Naive thymus-derived CD4-positive, alpha-beta T cell (primary cell): ENCODE data around the gene OVOL1. TPM values are rescaled to one million over a fixed set of nuclear protein-coding genes. Genes with fewer than 3 reads are reported as not detected.

ENCODE experiments used
- ATAC-seq: fragments of 150-1000 bp; cut with Tn5 transposase; 2 replicates; pipeline ENCODE4 v1.10.0; 2021; ENCODE audit warnings: mild to moderate bottlenecking, moderate library complexity
- CTCF ChIA-PET: fragments of 350-600 bp; sonication (Branson Sonifier 250); formaldehyde crosslinking; loops from one replicate; lab custom pipeline; 2021; ENCODE audit warnings: antibody characterized with exemption; lab: Charles Lee
- POLR2A ChIA-PET: fragments of 350-600 bp; sonication (Branson Sonifier 250); formaldehyde crosslinking; loops from one replicate; lab custom pipeline; 2021; ENCODE audit warnings: antibody characterized with exemption, inconsistent platforms; lab: Charles Lee
- DNase-seq, 9 donors: peaks; one replicate each; pipeline versions ENCODE4 v3.0.0 to v3.0.0-alpha.2; 2020 to 2022; ENCODE audit warnings: mixed read lengths in 1 of 9
- H3K27ac ChIP-seq: one replicate; pipeline ENCODE4 v1.7.0; 2013; ENCODE audit warnings: mild to moderate bottlenecking, low read depth, low read length, moderate library complexity
- H3K27me3 ChIP-seq, 2 donors: one replicate each; pipeline ENCODE4 v1.7.0; 2013; ENCODE audit warnings: low read length in 2 of 2, mild to moderate bottlenecking in 2 of 2, moderate library complexity in 2 of 2; ENCODE audit not compliant: control insufficient read depth in 2 of 2, insufficient read depth in 2 of 2
- H3K36me3 ChIP-seq, 3 experiments: 1 replicate in 2 of 3; 2 replicates in 1 of 3; pipeline ENCODE4 v1.7.0; 2013; ENCODE audit warnings: low read length in 3 of 3, mild to moderate bottlenecking in 3 of 3, moderate library complexity in 1 of 3; ENCODE audit not compliant: insufficient read depth in 3 of 3, control insufficient read depth in 2 of 3
- H3K4me1 ChIP-seq, 2 donors: one replicate each; pipeline ENCODE4 v1.7.0; 2013; ENCODE audit warnings: low read length in 2 of 2, mild to moderate bottlenecking in 2 of 2, moderate library complexity in 1 of 2; ENCODE audit not compliant: control insufficient read depth in 2 of 2, insufficient read depth in 2 of 2
- H3K4me3 ChIP-seq: 2 replicates; pipeline ENCODE4 v1.7.0; 2013; ENCODE audit warnings: mild to moderate bottlenecking, low read length
- H3K9me3 ChIP-seq, 3 experiments: 1 replicate in 2 of 3; 2 replicates in 1 of 3; pipeline ENCODE4 v1.7.0; 2013; ENCODE audit warnings: low read length in 3 of 3; ENCODE audit not compliant: control insufficient read depth in 2 of 3
- H3K27ac Mint-ChIP-seq, 9 donors: one replicate each; pipeline ENCODE4 v1.8.0; 2020 to 2022; ENCODE audit warnings: mixed read lengths in 9 of 9, mild to moderate bottlenecking in 8 of 9, moderate library complexity in 5 of 9, inconsistent platforms in 2 of 9
- H3K27me3 Mint-ChIP-seq, 5 donors: one replicate each; pipeline ENCODE4 v1.8.0; 2021 to 2022; ENCODE audit warnings: mixed read lengths in 5 of 5, mild to moderate bottlenecking in 1 of 5
- H3K36me3 Mint-ChIP-seq, 5 donors: one replicate each; pipeline ENCODE4 v1.8.0; 2020 to 2022; ENCODE audit warnings: mixed read lengths in 5 of 5, mild to moderate bottlenecking in 3 of 5, inconsistent platforms in 1 of 5
- H3K4me1 Mint-ChIP-seq, 7 donors: one replicate each; pipeline ENCODE4 v1.8.0; 2020 to 2022; ENCODE audit warnings: mixed read lengths in 7 of 7, mild to moderate bottlenecking in 3 of 7, inconsistent platforms in 1 of 7
- H3K4me3 Mint-ChIP-seq, 10 donors: one replicate each; pipeline ENCODE4 v1.8.0; 2020 to 2022; ENCODE audit warnings: mild to moderate bottlenecking in 10 of 10, mixed read lengths in 10 of 10, moderate library complexity in 6 of 10, inconsistent platforms in 2 of 10
- H3K9me3 Mint-ChIP-seq, 11 donors: one replicate each; pipeline ENCODE4 v1.8.0; 2020 to 2022; ENCODE audit warnings: mixed read lengths in 11 of 11, mild to moderate bottlenecking in 4 of 11, inconsistent platforms in 1 of 11, moderate library complexity in 1 of 11
- intact Hi-C, 2 donors: fragments of 100-400 bp; cut with micrococcal nuclease; formaldehyde crosslinking; loops; one replicate each; pipeline ENCODE4 v1.15.1; 2023
- polyA plus RNA-seq, 2 donors: library from polyadenylated mRNA; unstranded; fragments of 300-500 nt; fragmentation: Illumina TruSeq; gene quantifications; one replicate each; pipeline ENCODE4 v1.2.3, GENCODE V29; 2021
- total RNA-seq, 6 experiments: library from RNA in 5 of 6; stranded (reverse) in 5 of 6; gene quantifications; 1 replicate in 5 of 6; 2 replicates in 1 of 6; pipeline ENCODE4 v1.2.3 and lab custom pipeline; 2021 to 2026

The OVOL1 gene
- total and polyA plus RNA-seq, 7 experiments from 2014 or later, result not detected

DNA sequence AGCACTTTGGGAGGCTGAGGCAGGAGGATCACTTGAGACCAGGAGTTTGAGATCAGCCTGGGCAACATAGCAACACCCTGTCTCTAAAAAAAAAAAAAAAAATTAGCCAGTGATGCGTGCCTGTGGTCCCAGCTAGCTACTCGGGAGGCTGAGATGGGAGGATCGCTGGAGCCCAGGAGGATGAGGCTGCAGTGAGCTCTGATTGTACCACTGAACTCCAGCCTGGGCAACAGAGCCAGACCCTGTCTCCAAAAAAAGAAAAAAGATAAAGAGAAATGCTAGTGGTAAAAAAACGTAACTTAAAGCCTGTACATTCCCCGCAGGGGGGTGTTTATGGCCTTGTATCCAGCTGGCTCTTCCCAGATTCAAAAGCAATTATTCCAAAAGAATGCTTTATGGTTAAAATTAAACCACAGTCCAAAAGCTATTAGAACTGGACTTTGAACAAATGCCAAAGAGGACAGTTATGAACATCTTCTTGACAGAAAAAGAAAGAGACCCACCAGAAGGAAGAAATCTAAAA, 30.5 kb downstream of the OVOL1 start:
- H3K9me3 Mint-ChIP-seq, result no peaks in the 10 kb centered on the region
- ChIA-PET CTCF (interaction anchor here (0.7 to 3.4 kb wide), 15 partner anchors 10 to 177 kb away, joined by 3 to 29 read pairs (median 4); partner anchors contain the start of genes AP5B1, KAT5 and SNX32), POLR2A (interaction anchor here (0.6 to 3.0 kb wide), 12 partner anchors 9 to 191 kb away, joined by 3 to 20 read pairs (median 4); partner anchors contain the start of genes AP5B1, FIBP, KAT5 and RNASEH2C)
- H3K27me3 Mint-ChIP-seq, result peaks cover 0 to 4% (median 0%) of the 10 kb centered on the region in 5 donors
- intact Hi-C loops, result no loop called here
- Histone ChIP-seq H3K27ac (peak overlapping the region; percentile 75), H3K9me3 (no peaks in the 10 kb centered on the region), H3K4me3 (peak overlapping the region; percentile 72), H3K36me3 (peaks cover 0 to 5% (median 0%) of the 10 kb centered on the region in 3 experiments), H3K4me1 (peaks cover 7% of the 10 kb centered on the region in 2 donors), H3K27me3 (no peaks in the 10 kb centered on the region)
- DNase-seq (no peak), ATAC-seq (no peak)
- H3K36me3 Mint-ChIP-seq, result peaks cover 0 to 8% (median 0%) of the 10 kb centered on the region in 5 donors
- H3K27ac Mint-ChIP-seq, result peak overlapping the region; percentile 51 to 90 (median 70)
- H3K4me3 Mint-ChIP-seq, result peak overlapping the region; percentile 74 to 90 (median 82)
- H3K4me1 Mint-ChIP-seq, result peaks cover 6 to 21% (median 17%) of the 10 kb centered on the region in 7 donors

DNA sequence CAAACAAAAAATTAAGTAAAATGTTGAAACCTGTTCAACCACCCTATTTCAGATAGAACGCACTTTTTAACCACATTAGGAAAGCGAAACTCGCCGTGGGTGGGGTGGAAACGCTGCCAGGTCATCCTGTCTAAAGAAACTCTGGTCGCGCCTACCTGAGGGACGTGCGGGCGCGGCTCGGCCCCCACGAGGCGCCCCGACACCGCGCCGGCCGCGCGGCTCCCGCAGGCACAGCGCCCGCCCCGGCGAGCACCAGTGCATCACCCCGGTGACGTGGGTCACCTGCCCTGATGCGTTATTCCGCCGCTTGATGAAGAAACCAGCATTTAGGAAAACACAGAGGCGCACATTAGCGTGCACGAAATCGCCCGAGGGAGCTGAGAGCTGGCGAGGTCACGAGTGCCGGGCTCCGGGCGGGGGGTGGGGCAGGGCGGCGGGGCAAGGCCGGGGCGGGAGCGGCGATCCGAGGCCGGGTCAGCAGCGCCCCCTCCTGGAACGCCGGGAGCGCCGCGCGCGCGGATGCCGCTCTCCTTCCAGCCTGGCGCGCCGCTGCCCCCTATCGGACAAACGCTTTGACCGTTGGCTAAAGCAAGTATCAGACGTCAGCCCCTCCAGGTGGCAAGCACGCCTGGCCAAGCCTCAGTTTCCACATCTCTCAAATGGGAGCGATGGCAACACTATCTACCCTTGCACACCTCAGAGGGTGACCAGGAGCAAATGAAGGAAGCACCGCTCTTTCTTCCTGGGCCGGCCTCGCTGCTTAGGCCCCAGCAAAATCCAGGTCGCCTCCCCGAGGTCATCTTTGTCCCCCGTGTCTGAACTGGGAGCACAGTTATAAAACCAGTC, 31.2 kb downstream of the OVOL1 start:
- intact Hi-C loops, result loop anchor here (1.0 kb wide), 10 partner anchors 38 to 204 kb away; partner anchors contain the start of genes AP5B1 (in 2 of the 2), BANF1 (in 1 of the 2), CFL1 (in 1 of the 2) and EIF1AD (in 1 of the 2)
- peaks cover 6 to 21% (median 17%) of the 10 kb centered on the region in 7 donors for H3K4me1 Mint-ChIP-seq

DNA sequence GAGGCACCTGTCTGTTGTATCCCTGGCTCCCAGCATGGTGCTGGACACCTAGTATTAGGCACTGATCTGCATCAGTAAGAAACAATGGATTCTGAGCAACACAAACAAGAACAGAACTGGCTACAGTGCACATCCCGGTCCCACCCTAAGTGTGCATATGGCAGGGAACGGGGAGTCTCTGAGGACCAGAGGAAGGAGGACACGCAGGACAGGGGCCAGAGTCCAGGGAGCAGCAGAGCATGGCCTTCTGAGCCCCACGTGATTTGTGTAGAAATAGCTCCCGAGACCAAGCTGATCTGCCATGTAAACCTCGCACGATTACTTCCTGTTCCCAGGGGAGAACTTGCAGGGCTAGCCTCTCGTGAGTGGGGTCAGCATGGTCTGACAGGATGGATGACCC, 34.2 kb downstream of the OVOL1 start:
- no peaks in the 10 kb centered on the region for H3K9me3 Mint-ChIP-seq
- Histone ChIP-seq H3K27me3 (no peaks in the 10 kb centered on the region), H3K4me1 (peaks cover 7% of the 10 kb centered on the region in 2 donors), H3K36me3 (no peaks in the 10 kb centered on the region), H3K9me3 (no peaks in the 10 kb centered on the region), H3K4me3 (no peak overlapping the region), H3K27ac (no peak overlapping the region)
- POLR2A ChIA-PET, result no interaction called here
- DNase-seq (no peak), ATAC-seq (no peak)
- peaks cover 0 to 4% (median 0%) of the 10 kb centered on the region in 5 donors for H3K27me3 Mint-ChIP-seq
- intact Hi-C loops, result no loop called here
- H3K4me3 Mint-ChIP-seq, result no peak overlapping the region
- no peak overlapping the region for H3K27ac Mint-ChIP-seq
- peaks cover 6 to 18% (median 15%) of the 10 kb centered on the region in 7 donors for H3K4me1 Mint-ChIP-seq
- CTCF ChIA-PET, result no interaction called here
- peaks cover 0 to 5% (median 0%) of the 10 kb centered on the region in 5 donors for H3K36me3 Mint-ChIP-seq

More for the DNA sequence above, 31.2 kb downstream of the OVOL1 start:
- Mint-ChIP-seq H3K36me3 (peaks cover 0 to 8% (median 0%) of the 10 kb centered on the region in 5 donors), H3K27me3 (peaks cover 0 to 4% (median 0%) of the 10 kb centered on the region in 5 donors), H3K4me3 (peak overlapping the region; percentile 74 to 90 (median 82)), H3K27ac (peak overlapping the region; percentile 56 to 90 (median 76)), H3K9me3 (no peaks in the 10 kb centered on the region)
- POLR2A ChIA-PET, result interaction anchor here (0.6 to 3.0 kb wide), 9 partner anchors 9 to 191 kb away, joined by 3 to 20 read pairs (median 4); partner anchors contain the start of genes AP5B1, KAT5, RNASEH2C and SNX32
- Histone ChIP-seq H3K36me3 (peaks cover 0 to 5% (median 0%) of the 10 kb centered on the region in 3 experiments), H3K27ac (peak overlapping the region; percentile 75), H3K4me1 (peaks cover 7% of the 10 kb centered on the region in 2 donors), H3K9me3 (no peaks in the 10 kb centered on the region), H3K4me3 (peak overlapping the region; percentile 72), H3K27me3 (no peaks in the 10 kb centered on the region)
- DNase-seq (peak; percentile 79 to 98 (median 89)), ATAC-seq (peak; percentile 98)
- CTCF ChIA-PET, result interaction anchor here (0.7 to 3.4 kb wide), 17 partner anchors 11 to 176 kb away, joined by 3 to 29 read pairs (median 3); partner anchors contain the start of genes AP5B1 and KAT5

DNA sequence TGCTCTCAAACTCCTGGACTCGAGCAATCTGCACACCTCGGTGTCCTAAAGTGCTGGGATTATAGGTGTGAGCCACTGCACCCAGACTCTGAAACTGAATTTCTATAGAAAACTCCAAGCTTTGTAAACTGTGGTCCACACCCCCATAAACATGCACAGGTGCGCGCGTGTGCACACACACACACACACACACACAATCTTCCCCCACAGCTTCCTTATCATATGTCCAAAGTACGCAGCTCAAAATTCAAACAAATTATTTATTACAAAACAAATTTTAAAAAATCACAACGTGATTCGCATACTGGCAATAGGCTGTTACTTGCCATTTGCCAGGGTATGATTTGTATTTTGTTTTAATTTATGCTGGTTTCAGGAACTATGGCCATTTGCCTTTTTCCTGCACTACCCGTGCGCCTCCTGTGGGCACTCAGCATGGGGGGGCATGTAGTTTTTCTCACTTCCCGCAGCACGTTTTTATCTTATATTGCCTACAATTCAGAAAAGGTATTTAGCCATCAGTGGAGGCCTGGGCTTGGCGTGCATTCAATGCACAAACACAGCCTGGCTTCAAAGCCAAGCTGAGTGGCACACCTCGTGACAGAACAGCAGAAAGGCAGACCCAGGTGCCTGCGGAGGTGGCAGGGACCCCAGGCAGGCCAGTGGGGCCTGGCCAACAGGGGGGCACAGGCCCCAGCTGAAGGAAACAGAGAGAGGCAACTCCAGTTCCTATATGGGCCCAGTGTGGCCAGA, 36.1 kb downstream of the OVOL1 start:
- no peak overlapping the region for H3K4me3 ChIP-seq
- ChIA-PET POLR2A (interaction anchor here (0.7 kb wide), 1 partner anchor 11 kb away, joined by 3 read pairs; no protein-coding TSS in a partner anchor), CTCF (interaction anchor here (0.9 to 1.0 kb wide), 2 partner anchors 43 to 112 kb away, joined by 3 read pairs; no protein-coding TSS in a partner anchor)
- Mint-ChIP-seq H3K27ac (no peak overlapping the region), H3K4me1 (peaks cover 0 to 10% (median 0%) of the 10 kb centered on the region in 7 donors), H3K4me3 (no peak overlapping the region), H3K36me3 (no peaks in the 10 kb centered on the region), H3K9me3 (no peaks in the 10 kb centered on the region), H3K27me3 (peaks cover 0 to 4% (median 0%) of the 10 kb centered on the region in 5 donors)
- no peak overlapping the region for H3K27ac ChIP-seq
- H3K4me1 ChIP-seq, result no peaks in the 10 kb centered on the region
- no peak for ATAC-seq
- DNase-seq, result no peak
- H3K27me3 ChIP-seq, result no peaks in the 10 kb centered on the region
- H3K36me3 ChIP-seq, result no peaks in the 10 kb centered on the region
- H3K9me3 ChIP-seq, result no peaks in the 10 kb centered on the region
- intact Hi-C loops, result no loop called here

DNA sequence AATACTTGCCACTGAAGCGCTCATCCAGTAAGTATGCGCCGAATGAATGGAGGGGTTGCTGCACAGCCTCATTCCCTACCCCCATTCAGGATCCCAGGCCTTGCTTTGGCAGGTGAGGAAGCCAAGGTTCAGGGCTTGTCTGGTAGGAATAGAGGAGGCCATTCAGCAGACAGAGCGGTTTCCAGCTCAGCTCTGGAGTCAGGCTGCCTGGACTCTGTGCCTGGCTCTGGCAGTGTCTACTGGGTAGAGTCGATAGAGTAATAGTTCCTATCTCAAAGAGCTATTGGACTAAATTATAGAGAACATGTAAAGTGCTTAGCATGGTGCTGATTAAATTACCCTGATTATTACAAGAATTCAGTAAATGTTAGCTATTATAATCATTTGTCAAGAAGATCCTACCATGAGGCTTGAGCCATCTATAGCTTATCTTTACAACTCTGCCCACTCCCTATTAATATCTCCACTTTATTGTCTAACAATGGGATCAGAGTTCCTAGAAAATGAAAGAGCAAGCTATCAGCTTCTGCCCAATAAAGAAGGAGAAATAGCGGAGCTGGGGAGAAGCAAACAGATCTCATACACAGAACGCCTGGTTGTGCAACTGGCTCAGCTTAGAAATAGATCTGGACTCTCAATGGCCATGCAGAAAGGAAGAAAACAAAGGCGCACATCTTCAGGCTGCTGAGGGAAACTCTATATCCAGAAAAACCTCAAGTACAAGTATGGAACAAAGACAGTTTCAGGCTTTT, 40.3 kb downstream of the OVOL1 start:
- Histone ChIP-seq H3K27me3 (no peaks in the 10 kb centered on the region), H3K4me1 (no peaks in the 10 kb centered on the region), H3K36me3 (no peaks in the 10 kb centered on the region), H3K27ac (no peak overlapping the region), H3K9me3 (no peaks in the 10 kb centered on the region), H3K4me3 (no peak overlapping the region)
- Mint-ChIP-seq H3K9me3 (no peaks in the 10 kb centered on the region), H3K27me3 (peaks cover 0 to 12% (median 0%) of the 10 kb centered on the region in 5 donors), H3K27ac (no peak overlapping the region), H3K36me3 (no peaks in the 10 kb centered on the region), H3K4me3 (no peak overlapping the region), H3K4me1 (peaks cover 0 to 19% (median 0%) of the 10 kb centered on the region in 7 donors)
- POLR2A ChIA-PET, result interaction anchor here (0.5 to 1.1 kb wide), 3 partner anchors 9 to 102 kb away, joined by 3 read pairs; no protein-coding TSS in a partner anchor
- intact Hi-C loops, result no loop called here
- CTCF ChIA-PET, result interaction anchor here (0.5 to 1.8 kb wide), 4 partner anchors 16 to 115 kb away, joined by 3 to 6 read pairs (median 5); partner anchors contain the start of gene KAT5
- no peak for DNase-seq
- ATAC-seq, result no peak
